Measurements from ENCODE around the gene TREH.
"Not testable (repeated sequence)": the region's sequence is repeated elsewhere in the genome, so short reads cannot be mapped to it uniquely, and the experiment has no call there.

GRCh38 chr11:118720740-118721139, 41.3 kb upstream of the TREH start:
- not testable (repeated sequence) for TF ChIP-seq CTCF, POLR2A, POLR2AphosphoS5 (IDR thresholded peaks at IDR 0.05)

Data from prostate gland (tissue), 2 donors.